Fibroblast of lung (primary cell): ENCODE data around the gene CCDC102A. TPM values are rescaled to one million over a fixed set of nuclear protein-coding genes. Genes with fewer than 3 reads are reported as not detected.

ENCODE experiments used
- DNase-seq, 2 donors: peaks; one replicate each; pipeline versions ENCODE4 v3.0.0 to v3.0.0-alpha.2; 2010; ENCODE audit warnings: low read depth in 2 of 2
- H2AFZ ChIP-seq: 2 replicates; pipeline ENCODE4 v1.5.1; 2012; ENCODE audit warnings: low read length, control low read depth, inconsistent platforms
- H3K27ac ChIP-seq: 2 replicates; pipeline ENCODE4 v1.5.1; 2011; ENCODE audit warnings: low read length, control low read depth; ENCODE audit not compliant: insufficient read depth
- H3K27me3 ChIP-seq: 2 replicates; pipeline ENCODE4 v1.5.1; 2011; ENCODE audit warnings: mild to moderate bottlenecking, low read length; ENCODE audit not compliant: control insufficient read depth, insufficient read depth
- H3K36me3 ChIP-seq: 2 replicates; pipeline ENCODE4 v1.5.1; 2011; ENCODE audit warnings: low read length; ENCODE audit not compliant: control insufficient read depth, insufficient read depth
- H3K4me1 ChIP-seq: 2 replicates; pipeline ENCODE4 v1.5.1; 2011; ENCODE audit warnings: low read length; ENCODE audit not compliant: control insufficient read depth, insufficient read depth; ENCODE audit errors: extremely low read depth
- H3K4me2 ChIP-seq: 2 replicates; pipeline ENCODE4 v1.5.1; 2011; ENCODE audit warnings: low read length, control low read depth; ENCODE audit not compliant: insufficient read depth; ENCODE audit errors: extremely low read depth
- H3K4me3 ChIP-seq, 4 experiments: fragments of 200-600 bp in 1 of 4; sonication (generic) in 1 of 4; replicated peaks in 1 of 4; 2 replicates each; pipeline ENCODE4 v1.5.1; 2011 to 2016; ENCODE audit warnings: low read length in 4 of 4, low read depth in 3 of 4, mild to moderate bottlenecking in 3 of 4, control low read depth in 2 of 4, inconsistent platforms in 1 of 4, mixed read lengths in 1 of 4; ENCODE audit not compliant: insufficient read depth in 1 of 4; ENCODE audit errors: control extremely low read depth in 1 of 4
- H3K79me2 ChIP-seq: 2 replicates; pipeline ENCODE4 v1.5.1; 2012; ENCODE audit warnings: mild to moderate bottlenecking, low read length, inconsistent platforms; ENCODE audit not compliant: control insufficient read depth, insufficient read depth
- H3K9ac ChIP-seq: 2 replicates; pipeline ENCODE4 v1.5.1; 2011; ENCODE audit warnings: mild to moderate bottlenecking, low read length, control low read depth; ENCODE audit not compliant: insufficient read depth
- H3K9me3 ChIP-seq: 2 replicates; pipeline ENCODE4 v1.5.1; 2012; ENCODE audit warnings: low read depth, low read length; ENCODE audit not compliant: control insufficient read depth, insufficient read depth
- H4K20me1 ChIP-seq: 2 replicates; pipeline ENCODE4 v1.5.1; 2011; ENCODE audit warnings: low read length; ENCODE audit not compliant: control insufficient read depth, insufficient read depth; ENCODE audit errors: extremely low read depth
- CTCF ChIP-seq, 2 donors: IDR thresholded peaks in 1 of 2; conservative IDR thresholded peaks in 1 of 2; 1 replicate in 1 of 2; 2 replicates in 1 of 2; pipeline ENCODE4 v1.5.1; 2011 to 2012; ENCODE audit warnings: low read length in 2 of 2, control low read depth in 1 of 2, inconsistent platforms in 1 of 2, low read depth in 1 of 2, mild to moderate bottlenecking in 1 of 2
- EZH2 ChIP-seq: IDR thresholded peaks from 2 replicates; pipeline ENCODE4 v1.5.1; 2012; ENCODE audit warnings: low read length, control low read depth, mild to moderate bottlenecking; ENCODE audit errors: missing control alignments
- polyA plus RNA-seq, 2 donors: library from polyadenylated mRNA; depleted of rRNA in 1 of 2; stranded (reverse) in 1 of 2; unstranded in 1 of 2; fragments of >200 nt; gene quantifications; 2 replicates each; pipeline ENCODE4 v1.2.1, GENCODE V29; 2011 to 2012; ENCODE audit warnings: missing spikeins in 1 of 2
- total RNA-seq: library from RNA; depleted of rRNA; stranded (reverse); fragments of >200 nt; gene quantifications from 2 replicates; pipeline ENCODE4 v1.2.1, GENCODE V29; 2014

Gene CCDC102A
- total and polyA plus RNA-seq, 2 donors (not counting 1 experiment from before 2014, with no cell fraction given): 7.1 to 16.7 TPM

DNA sequence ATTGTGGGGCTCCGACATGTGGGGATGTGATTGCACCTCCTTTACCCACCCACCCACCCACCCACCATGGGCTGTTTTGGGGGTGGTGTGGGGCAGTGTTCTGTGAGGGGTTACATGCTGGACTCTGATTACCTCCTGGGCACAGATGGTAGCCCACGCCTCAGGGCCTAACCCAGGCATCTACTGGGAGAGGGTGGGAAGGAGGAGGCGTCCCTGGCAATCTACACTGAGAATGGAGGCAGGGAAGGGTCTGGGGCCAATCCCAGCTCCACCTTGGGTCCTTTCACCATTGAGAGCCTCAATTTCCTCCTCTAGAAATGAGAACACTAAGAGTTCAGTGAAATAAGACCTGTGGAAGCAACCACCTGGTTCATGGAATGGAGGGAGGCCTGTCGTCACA, 38.3 kb downstream of the CCDC102A start:
- peaks cover 14% of the 10 kb centered on the region for H3K27me3 ChIP-seq
- H3K4me1 ChIP-seq: no peaks in the 10 kb centered on the region
- TF ChIP-seq CTCF (conservative IDR thresholded peaks at IDR 0.05 in 1 of 2, IDR thresholded peaks at IDR 0.05 in 1 of 2; ENCODE audit: low read depth in 1 of 2, low read length in 2 of 2) (no peak), EZH2 (no peak)
- H3K4me3 ChIP-seq: no peak overlapping the region
- no peak overlapping the region for H3K4me2 ChIP-seq
- no peaks in the 10 kb centered on the region for H3K9me3 ChIP-seq
- no peaks in the 10 kb centered on the region for H3K79me2 ChIP-seq
- no peak overlapping the region for H3K27ac ChIP-seq
- no peaks in the 10 kb centered on the region for H4K20me1 ChIP-seq
- H3K36me3 ChIP-seq: no peaks in the 10 kb centered on the region
- DNase-seq: no peak
- H3K9ac ChIP-seq: no peak overlapping the region
- no peak overlapping the region for H2AFZ ChIP-seq

DNA sequence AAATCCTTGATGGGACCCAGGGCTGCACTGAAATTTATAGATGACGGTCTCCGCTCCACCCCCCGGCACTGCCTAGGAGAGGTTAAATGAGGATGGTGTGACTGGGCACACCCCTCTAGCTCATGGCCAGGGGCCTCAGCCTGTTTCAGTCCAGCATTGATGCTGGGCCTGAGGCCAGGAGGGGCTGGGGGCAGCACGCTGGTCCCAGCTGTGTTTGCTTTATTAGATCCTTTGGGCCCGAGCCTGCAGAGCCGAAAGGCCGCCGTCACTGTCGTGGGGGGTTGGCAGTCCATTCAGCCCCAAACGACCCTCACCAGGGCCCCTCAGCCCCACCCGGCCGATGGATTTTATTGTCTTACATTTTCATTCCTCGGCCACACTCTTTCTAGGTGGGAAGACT, 39.2 kb downstream of the CCDC102A start:
- H4K20me1 ChIP-seq: no peaks in the 10 kb centered on the region
- TF ChIP-seq EZH2 (no peak), CTCF (conservative IDR thresholded peaks at IDR 0.05 in 1 of 2, IDR thresholded peaks at IDR 0.05 in 1 of 2; ENCODE audit: low read depth in 1 of 2, low read length in 2 of 2) (no peak)
- no peak overlapping the region for H3K9ac ChIP-seq
- H2AFZ ChIP-seq: no peak overlapping the region
- peaks cover 14% of the 10 kb centered on the region for H3K27me3 ChIP-seq
- no peak for DNase-seq
- no peak overlapping the region for H3K4me3 ChIP-seq
- no peaks in the 10 kb centered on the region for H3K79me2 ChIP-seq
- H3K4me1 ChIP-seq: no peaks in the 10 kb centered on the region
- no peaks in the 10 kb centered on the region for H3K9me3 ChIP-seq
- H3K4me2 ChIP-seq: no peak overlapping the region
- H3K36me3 ChIP-seq: no peaks in the 10 kb centered on the region
- H3K27ac ChIP-seq: no peak overlapping the region

GRCh38 chr16:57493767-57494166, 42.6 kb downstream of the CCDC102A start:
- no peaks in the 10 kb centered on the region for H3K36me3 ChIP-seq
- no peak for DNase-seq
- no peaks in the 10 kb centered on the region for H3K9me3 ChIP-seq
- no peak overlapping the region for H3K4me3 ChIP-seq
- no peak overlapping the region for H2AFZ ChIP-seq
- no peaks in the 10 kb centered on the region for H4K20me1 ChIP-seq
- TF ChIP-seq EZH2 (no peak), CTCF (conservative IDR thresholded peaks at IDR 0.05 in 1 of 2, IDR thresholded peaks at IDR 0.05 in 1 of 2; ENCODE audit: low read depth in 1 of 2, low read length in 2 of 2) (no peak)
- no peak overlapping the region for H3K4me2 ChIP-seq
- H3K27me3 ChIP-seq: peaks cover 11% of the 10 kb centered on the region
- no peaks in the 10 kb centered on the region for H3K4me1 ChIP-seq
- H3K27ac ChIP-seq: no peak overlapping the region
- H3K79me2 ChIP-seq: no peaks in the 10 kb centered on the region
- H3K9ac ChIP-seq: no peak overlapping the region
